ENCODE results near the gene GTF3C2. TPM values are rescaled to one million over a fixed set of nuclear protein-coding genes. Genes with fewer than 3 reads are reported as not detected.

Gene GTF3C2
- total and polyA plus RNA-seq, 9 of the 15 experiments (the other 6 are each of a cell fraction or from before 2014, with no cell fraction given), result 35.5 to 96.8 (median 53.0) TPM

DNA sequence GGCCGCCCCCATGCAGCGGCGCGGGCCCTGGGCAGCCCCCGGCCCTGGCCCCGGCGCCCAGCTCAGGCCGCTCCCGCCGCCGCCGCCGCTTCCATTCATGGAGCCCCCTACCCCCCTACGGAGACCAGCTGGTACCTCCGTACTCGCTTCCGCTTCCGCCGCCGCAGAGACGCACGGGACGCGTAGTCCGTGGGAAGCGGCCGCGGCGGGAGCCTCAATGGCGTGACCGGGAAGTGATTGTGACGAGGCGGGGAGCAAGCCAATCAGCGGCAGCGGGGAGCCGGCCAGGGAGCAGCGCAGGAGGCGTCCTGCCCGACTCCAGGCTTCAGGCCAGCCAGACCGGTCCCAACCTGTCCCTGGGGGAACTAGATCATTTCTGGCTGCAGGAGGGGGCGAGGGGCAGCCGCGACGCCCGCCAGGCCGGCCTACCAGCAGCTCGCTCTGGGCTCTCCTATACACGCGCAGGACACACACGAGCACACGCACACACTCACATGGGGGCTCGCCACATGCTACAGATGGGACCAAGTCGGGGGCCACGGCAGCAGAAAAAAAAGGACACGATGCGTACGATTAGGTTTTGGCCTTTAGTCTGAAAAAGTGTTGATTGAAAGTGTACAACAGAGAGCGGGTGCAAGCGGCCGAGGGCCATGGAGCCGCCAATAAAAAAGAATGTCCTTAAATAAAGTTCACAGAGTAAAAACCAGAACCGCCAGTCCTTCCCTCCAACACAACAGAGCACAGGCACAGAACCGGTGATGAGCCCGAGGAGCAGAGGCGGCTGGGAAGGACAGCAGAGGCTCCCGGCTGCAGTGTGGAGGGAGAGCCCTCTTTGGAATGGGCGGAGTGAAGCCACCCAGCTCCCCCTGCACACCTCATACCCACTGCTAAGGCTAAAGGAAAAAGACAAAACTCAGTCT is 24.3 kb upstream of the GTF3C2 start, which contains the start of gene ZNF513 (continued):
- no peak for TF ChIP-seq MTA2 (IDR thresholded peaks at IDR 0.05; ENCODE audit: low read depth)
- no peak for TF ChIP-seq ZKSCAN3 (CRISPR knock-in tag; IDR thresholded peaks at IDR 0.05)
- no peak for TF ChIP-seq ZKSCAN1 (IDR thresholded peaks at IDR 0.05; ENCODE audit: low read depth, low read length)
- TF ChIP-seq ATF6 (CRISPR knock-in tag; IDR thresholded peaks at IDR 0.05), result no peak
- no peak for TF ChIP-seq TRIM24 (IDR thresholded peaks at IDR 0.05)
- TF ChIP-seq CTBP1 (IDR thresholded peaks at IDR 0.05; ENCODE audit: borderline replicate concordance), result no peak; the same call in 1 of the 2 replicates
- no peak; the same call in 1 of the 2 replicates for TF ChIP-seq SMAD3 (CRISPR knock-in tag; conservative IDR thresholded peaks at IDR 0.05)
- TF ChIP-seq ATF7 (IDR thresholded peaks at IDR 0.05), result peak; percentile 98
- TF ChIP-seq DEAF1 (CRISPR knock-in tag; IDR thresholded peaks at IDR 0.05), result no peak
- TF ChIP-seq, protein P1, sequence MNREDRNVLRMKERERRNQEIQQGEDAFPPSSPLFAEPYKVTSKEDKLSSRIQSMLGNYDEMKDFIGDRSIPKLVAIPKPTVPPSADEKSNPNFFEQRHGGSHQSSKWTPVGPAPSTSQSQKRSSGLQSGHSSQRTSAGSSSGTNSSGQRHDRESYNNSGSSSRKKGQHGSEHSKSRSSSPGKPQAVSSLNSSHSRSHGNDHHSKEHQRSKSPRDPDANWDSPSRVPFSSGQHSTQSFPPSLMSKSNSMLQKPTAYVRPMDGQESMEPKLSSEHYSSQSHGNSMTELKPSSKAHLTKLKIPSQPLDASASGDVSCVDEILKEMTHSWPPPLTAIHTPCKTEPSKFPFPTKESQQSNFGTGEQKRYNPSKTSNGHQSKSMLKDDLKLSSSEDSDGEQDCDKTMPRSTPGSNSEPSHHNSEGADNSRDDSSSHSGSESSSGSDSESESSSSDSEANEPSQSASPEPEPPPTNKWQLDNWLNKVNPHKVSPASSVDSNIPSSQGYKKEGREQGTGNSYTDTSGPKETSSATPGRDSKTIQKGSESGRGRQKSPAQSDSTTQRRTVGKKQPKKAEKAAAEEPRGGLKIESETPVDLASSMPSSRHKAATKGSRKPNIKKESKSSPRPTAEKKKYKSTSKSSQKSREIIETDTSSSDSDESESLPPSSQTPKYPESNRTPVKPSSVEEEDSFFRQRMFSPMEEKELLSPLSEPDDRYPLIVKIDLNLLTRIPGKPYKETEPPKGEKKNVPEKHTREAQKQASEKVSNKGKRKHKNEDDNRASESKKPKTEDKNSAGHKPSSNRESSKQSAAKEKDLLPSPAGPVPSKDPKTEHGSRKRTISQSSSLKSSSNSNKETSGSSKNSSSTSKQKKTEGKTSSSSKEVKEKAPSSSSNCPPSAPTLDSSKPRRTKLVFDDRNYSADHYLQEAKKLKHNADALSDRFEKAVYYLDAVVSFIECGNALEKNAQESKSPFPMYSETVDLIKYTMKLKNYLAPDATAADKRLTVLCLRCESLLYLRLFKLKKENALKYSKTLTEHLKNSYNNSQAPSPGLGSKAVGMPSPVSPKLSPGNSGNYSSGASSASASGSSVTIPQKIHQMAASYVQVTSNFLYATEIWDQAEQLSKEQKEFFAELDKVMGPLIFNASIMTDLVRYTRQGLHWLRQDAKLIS (CRISPR knock-in tag; IDR thresholded peaks at IDR 0.05), result peak; percentile 79; the same call in 1 of the 2 replicates
- no peak for TF ChIP-seq CEBPB (tag; IDR thresholded peaks at IDR 0.05)
- TF ChIP-seq, protein P2, sequence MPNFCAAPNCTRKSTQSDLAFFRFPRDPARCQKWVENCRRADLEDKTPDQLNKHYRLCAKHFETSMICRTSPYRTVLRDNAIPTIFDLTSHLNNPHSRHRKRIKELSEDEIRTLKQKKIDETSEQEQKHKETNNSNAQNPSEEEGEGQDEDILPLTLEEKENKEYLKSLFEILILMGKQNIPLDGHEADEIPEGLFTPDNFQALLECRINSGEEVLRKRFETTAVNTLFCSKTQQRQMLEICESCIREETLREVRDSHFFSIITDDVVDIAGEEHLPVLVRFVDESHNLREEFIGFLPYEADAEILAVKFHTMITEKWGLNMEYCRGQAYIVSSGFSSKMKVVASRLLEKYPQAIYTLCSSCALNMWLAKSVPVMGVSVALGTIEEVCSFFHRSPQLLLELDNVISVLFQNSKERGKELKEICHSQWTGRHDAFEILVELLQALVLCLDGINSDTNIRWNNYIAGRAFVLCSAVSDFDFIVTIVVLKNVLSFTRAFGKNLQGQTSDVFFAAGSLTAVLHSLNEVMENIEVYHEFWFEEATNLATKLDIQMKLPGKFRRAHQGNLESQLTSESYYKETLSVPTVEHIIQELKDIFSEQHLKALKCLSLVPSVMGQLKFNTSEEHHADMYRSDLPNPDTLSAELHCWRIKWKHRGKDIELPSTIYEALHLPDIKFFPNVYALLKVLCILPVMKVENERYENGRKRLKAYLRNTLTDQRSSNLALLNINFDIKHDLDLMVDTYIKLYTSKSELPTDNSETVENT (CRISPR knock-in tag; IDR thresholded peaks at IDR 0.05), result peak; percentile 25; the same call in 1 of the 2 replicates
- no peak for TF ChIP-seq SIRT6 (IDR thresholded peaks at IDR 0.05; ENCODE audit: low read depth, low read length)
- no peak for TF ChIP-seq ZNF212 (CRISPR knock-in tag; IDR thresholded peaks at IDR 0.05)
- no peak for TF ChIP-seq MAFF (IDR thresholded peaks at IDR 0.05; ENCODE audit: low read length)
- no peak for TF ChIP-seq KAT8 (IDR thresholded peaks at IDR 0.05; ENCODE audit: low read depth)
- TF ChIP-seq TOE1 (IDR thresholded peaks at IDR 0.05; ENCODE audit: borderline replicate concordance), result peak; percentile 38; the same call in 1 of the 2 replicates
- TF ChIP-seq TOE1 (CRISPR knock-in tag; IDR thresholded peaks at IDR 0.05; ENCODE audit: borderline replicate concordance, low read depth), result no peak
